GM23338 (cell line): ENCODE measurements around the gene ZMYND8.

Source experiments
- CREB1 ChIP-seq: fragments of 250-450 bp; sonication (Bioruptor Pico); IDR thresholded peaks from 2 replicates; pipeline ENCODE4 v1.5.0; 2020; ENCODE audit warnings: low read depth, mild to moderate bottlenecking, moderate library complexity
- CTCF ChIP-seq, 2 experiments: fragments of 200-600 bp in 1 of 2; sonication (generic) in 1 of 2; conservative IDR thresholded peaks; 2 replicates each; pipeline versions ENCODE4 v1.5.1 to v1.6.1; 2016 to 2017; ENCODE audit warnings: antibody characterized with exemption in 2 of 2, low read depth in 2 of 2, mild to moderate bottlenecking in 2 of 2, moderate library complexity in 1 of 2
- EZH2 ChIP-seq: fragments of 200-600 bp; sonication (generic); IDR thresholded peaks from one replicate; pipeline ENCODE4 v1.8.0; 2017; ENCODE audit warnings: antibody characterized with exemption, mild to moderate bottlenecking, low read depth; ENCODE audit not compliant: unreplicated experiment
- EZH2phosphoT487 ChIP-seq: fragments of 200-600 bp; sonication (generic); IDR thresholded peaks from one replicate; pipeline ENCODE4 v1.8.1; 2018; ENCODE audit warnings: antibody characterized with exemption; ENCODE audit not compliant: unreplicated experiment
- JUNB ChIP-seq: IDR thresholded peaks from one replicate; pipeline ENCODE4 v1.6.1; 2016; ENCODE audit warnings: antibody characterized with exemption; ENCODE audit not compliant: unreplicated experiment
- NANOG ChIP-seq: IDR thresholded peaks from 2 replicates; pipeline ENCODE4 v1.6.1; 2016; ENCODE audit warnings: antibody characterized with exemption, borderline replicate concordance
- POLR2AphosphoS5 ChIP-seq: IDR thresholded peaks from 2 replicates; pipeline ENCODE4 v1.6.1; 2016; ENCODE audit warnings: antibody characterized with exemption, low read depth
- REST ChIP-seq: IDR thresholded peaks from one replicate; pipeline ENCODE4 v1.6.1; 2018; ENCODE audit warnings: antibody characterized with exemption; ENCODE audit not compliant: unreplicated experiment
- STAT1 ChIP-seq: IDR thresholded peaks from one replicate; pipeline ENCODE4 v1.6.1; 2016; ENCODE audit warnings: antibody characterized with exemption; ENCODE audit not compliant: unreplicated experiment
- ZNF331 ChIP-seq: fragments of 250-450 bp; sonication (Bioruptor Pico); IDR thresholded peaks from 2 replicates; pipeline ENCODE4 v1.5.0; 2020; ENCODE audit warnings: low read depth, mild to moderate bottlenecking, moderate library complexity
- TF ChIP-seq, protein P1 (sequence below): IDR thresholded peaks from 2 replicates; pipeline ENCODE4 v1.6.1; 2016; ENCODE audit warnings: antibody characterized with exemption
- TF ChIP-seq, protein P2 (sequence below): fragments of 250-450 bp; sonication (Bioruptor Pico); IDR thresholded peaks from 2 replicates; pipeline ENCODE4 v1.5.0; 2020; ENCODE audit warnings: mild to moderate bottlenecking, moderate library complexity

- TF ChIP-seq CTCF (conservative IDR thresholded peaks at IDR 0.05; ENCODE audit: low read depth in 2 of 2) (no peak), REST (no peak), EZH2phosphoT487 (no peak), CREB1 (CRISPR knock-in tag) (no peak), POLR2AphosphoS5 (no peak), JUNB (no peak), EZH2 (no peak), ZNF331 (CRISPR knock-in tag) (no peak), NANOG (no peak), STAT1 (no peak)
- TF ChIP-seq, protein P1, sequence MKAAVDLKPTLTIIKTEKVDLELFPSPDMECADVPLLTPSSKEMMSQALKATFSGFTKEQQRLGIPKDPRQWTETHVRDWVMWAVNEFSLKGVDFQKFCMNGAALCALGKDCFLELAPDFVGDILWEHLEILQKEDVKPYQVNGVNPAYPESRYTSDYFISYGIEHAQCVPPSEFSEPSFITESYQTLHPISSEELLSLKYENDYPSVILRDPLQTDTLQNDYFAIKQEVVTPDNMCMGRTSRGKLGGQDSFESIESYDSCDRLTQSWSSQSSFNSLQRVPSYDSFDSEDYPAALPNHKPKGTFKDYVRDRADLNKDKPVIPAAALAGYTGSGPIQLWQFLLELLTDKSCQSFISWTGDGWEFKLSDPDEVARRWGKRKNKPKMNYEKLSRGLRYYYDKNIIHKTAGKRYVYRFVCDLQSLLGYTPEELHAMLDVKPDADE: no peak
- TF ChIP-seq, protein P2, sequence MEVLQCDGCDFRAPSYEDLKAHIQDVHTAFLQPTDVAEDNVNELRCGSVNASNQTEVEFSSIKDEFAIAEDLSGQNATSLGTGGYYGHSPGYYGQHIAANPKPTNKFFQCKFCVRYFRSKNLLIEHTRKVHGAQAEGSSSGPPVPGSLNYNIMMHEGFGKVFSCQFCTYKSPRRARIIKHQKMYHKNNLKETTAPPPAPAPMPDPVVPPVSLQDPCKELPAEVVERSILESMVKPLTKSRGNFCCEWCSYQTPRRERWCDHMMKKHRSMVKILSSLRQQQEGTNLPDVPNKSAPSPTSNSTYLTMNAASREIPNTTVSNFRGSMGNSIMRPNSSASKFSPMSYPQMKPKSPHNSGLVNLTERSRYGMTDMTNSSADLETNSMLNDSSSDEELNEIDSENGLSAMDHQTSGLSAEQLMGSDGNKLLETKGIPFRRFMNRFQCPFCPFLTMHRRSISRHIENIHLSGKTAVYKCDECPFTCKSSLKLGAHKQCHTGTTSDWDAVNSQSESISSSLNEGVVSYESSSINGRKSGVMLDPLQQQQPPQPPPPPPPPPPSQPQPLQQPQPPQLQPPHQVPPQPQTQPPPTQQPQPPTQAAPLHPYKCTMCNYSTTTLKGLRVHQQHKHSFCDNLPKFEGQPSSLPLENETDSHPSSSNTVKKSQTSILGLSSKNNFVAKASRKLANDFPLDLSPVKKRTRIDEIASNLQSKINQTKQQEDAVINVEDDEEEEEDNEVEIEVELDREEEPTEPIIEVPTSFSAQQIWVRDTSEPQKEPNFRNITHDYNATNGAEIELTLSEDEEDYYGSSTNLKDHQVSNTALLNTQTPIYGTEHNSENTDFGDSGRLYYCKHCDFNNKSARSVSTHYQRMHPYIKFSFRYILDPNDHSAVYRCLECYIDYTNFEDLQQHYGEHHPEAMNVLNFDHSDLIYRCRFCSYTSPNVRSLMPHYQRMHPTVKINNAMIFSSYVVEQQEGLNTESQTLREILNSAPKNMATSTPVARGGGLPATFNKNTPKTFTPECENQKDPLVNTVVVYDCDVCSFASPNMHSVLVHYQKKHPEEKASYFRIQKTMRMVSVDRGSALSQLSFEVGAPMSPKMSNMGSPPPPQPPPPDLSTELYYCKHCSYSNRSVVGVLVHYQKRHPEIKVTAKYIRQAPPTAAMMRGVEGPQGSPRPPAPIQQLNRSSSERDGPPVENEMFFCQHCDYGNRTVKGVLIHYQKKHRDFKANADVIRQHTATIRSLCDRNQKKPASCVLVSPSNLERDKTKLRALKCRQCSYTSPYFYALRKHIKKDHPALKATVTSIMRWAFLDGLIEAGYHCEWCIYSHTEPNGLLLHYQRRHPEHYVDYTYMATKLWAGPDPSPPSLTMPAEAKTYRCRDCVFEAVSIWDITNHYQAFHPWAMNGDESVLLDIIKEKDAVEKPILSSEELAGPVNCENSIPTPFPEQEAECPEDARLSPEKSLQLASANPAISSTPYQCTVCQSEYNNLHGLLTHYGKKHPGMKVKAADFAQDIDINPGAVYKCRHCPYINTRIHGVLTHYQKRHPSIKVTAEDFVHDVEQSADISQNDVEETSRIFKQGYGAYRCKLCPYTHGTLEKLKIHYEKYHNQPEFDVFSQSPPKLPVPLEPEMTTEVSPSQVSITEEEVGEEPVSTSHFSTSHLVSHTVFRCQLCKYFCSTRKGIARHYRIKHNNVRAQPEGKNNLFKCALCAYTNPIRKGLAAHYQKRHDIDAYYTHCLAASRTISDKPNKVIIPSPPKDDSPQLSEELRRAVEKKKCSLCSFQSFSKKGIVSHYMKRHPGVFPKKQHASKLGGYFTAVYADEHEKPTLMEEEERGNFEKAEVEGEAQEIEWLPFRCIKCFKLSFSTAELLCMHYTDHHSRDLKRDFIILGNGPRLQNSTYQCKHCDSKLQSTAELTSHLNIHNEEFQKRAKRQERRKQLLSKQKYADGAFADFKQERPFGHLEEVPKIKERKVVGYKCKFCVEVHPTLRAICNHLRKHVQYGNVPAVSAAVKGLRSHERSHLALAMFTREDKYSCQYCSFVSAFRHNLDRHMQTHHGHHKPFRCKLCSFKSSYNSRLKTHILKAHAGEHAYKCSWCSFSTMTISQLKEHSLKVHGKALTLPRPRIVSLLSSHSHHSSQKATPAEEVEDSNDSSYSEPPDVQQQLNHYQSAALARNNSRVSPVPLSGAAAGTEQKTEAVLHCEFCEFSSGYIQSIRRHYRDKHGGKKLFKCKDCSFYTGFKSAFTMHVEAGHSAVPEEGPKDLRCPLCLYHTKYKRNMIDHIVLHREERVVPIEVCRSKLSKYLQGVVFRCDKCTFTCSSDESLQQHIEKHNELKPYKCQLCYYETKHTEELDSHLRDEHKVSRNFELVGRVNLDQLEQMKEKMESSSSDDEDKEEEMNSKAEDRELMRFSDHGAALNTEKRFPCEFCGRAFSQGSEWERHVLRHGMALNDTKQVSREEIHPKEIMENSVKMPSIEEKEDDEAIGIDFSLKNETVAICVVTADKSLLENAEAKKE (CRISPR knock-in tag): no peak
These were observed 16.8 kb upstream of the ZMYND8 start for GRCh38 chr20:47373206-47373733.
